ENCODE data around the gene GABARAP. TPM values are rescaled to one million over a fixed set of nuclear protein-coding genes. Genes with fewer than 3 reads are reported as not detected.
A peak's percentile ranks its signal among the peaks of the same experiment; 100 is the strongest.

GABARAP gene
- total and polyA plus RNA-seq, 2 of the 13 experiments (the other 11 are each of a cell fraction or from before 2014, with no cell fraction given): 161 to 310 TPM

DNA sequence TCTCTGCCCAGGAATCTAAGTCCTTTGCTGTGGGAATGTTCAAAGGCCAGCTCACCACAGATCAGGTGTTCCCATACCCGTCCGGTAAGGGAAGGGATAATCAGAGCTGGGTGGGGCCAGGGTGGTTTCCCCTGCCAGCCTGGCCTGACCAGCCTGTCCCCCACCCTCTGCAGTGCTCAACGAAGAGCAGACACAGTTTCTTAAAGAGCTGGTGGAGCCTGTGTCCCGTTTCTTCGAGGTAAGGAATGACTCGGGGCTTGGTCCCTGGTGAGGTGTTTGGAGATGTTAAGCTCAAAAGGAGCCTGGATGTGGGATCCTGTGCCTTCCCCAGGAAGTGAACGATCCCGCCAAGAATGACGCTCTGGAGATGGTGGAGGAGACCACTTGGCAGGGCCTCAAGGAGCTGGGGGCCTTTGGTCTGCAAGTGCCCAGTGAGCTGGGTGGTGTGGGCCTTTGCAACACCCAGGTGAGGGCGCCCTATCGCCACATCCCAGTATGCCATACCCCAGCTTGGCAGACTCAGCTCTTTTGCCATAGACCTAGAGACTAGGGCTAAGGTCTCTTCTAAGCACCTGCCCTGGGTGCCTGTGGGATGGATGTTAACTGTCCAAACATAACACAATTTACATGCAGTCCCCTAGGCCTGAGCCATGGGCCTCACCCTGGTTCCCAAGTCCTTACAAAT lies 21.5 kb downstream of the GABARAP start (continued):
- TF ChIP-seq, protein P1, sequence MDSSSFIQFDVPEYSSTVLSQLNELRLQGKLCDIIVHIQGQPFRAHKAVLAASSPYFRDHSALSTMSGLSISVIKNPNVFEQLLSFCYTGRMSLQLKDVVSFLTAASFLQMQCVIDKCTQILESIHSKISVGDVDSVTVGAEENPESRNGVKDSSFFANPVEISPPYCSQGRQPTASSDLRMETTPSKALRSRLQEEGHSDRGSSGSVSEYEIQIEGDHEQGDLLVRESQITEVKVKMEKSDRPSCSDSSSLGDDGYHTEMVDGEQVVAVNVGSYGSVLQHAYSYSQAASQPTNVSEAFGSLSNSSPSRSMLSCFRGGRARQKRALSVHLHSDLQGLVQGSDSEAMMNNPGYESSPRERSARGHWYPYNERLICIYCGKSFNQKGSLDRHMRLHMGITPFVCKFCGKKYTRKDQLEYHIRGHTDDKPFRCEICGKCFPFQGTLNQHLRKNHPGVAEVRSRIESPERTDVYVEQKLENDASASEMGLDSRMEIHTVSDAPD (CRISPR knock-in tag; IDR thresholded peaks at IDR 0.05): peak; percentile 68; the same call in 1 of the 2 replicates
- TF ChIP-seq TFAP4 (IDR thresholded peaks at IDR 0.05; ENCODE audit: borderline replicate concordance, low read depth) (no peak), IRX3 (CRISPR knock-in tag; IDR thresholded peaks at IDR 0.05; ENCODE audit: borderline replicate concordance, low read depth) (no peak), ZNF776 (CRISPR knock-in tag; IDR thresholded peaks at IDR 0.05) (no peak), ZNF333 (CRISPR knock-in tag; IDR thresholded peaks at IDR 0.05; ENCODE audit: borderline replicate concordance) (no peak), ZNF703 (CRISPR knock-in tag; IDR thresholded peaks at IDR 0.05; ENCODE audit: borderline replicate concordance) (no peak), BATF2 (CRISPR knock-in tag; IDR thresholded peaks at IDR 0.05) (no peak), ZNF543 (CRISPR knock-in tag; IDR thresholded peaks at IDR 0.05) (peak; percentile 99), HNRNPL (IDR thresholded peaks at IDR 0.05; ENCODE audit: low read depth, low read length) (peak; percentile 0; the same call in 1 of the 2 replicates), MAFK (conservative IDR thresholded peaks at IDR 0.05 in 1 of 2, IDR thresholded peaks at IDR 0.05 in 1 of 2; ENCODE audit: low read length in 2 of 2) (peak; percentile 18 to 51; a peak in 2 of 4 replicates), MEIS2 (CRISPR knock-in tag; IDR thresholded peaks at IDR 0.05) (0 out of 2 replicates have a peak, but pooled peaks have one; percentile 43)
